Measurements from ENCODE around the gene PARD6B.

PARD6B gene, protein sequence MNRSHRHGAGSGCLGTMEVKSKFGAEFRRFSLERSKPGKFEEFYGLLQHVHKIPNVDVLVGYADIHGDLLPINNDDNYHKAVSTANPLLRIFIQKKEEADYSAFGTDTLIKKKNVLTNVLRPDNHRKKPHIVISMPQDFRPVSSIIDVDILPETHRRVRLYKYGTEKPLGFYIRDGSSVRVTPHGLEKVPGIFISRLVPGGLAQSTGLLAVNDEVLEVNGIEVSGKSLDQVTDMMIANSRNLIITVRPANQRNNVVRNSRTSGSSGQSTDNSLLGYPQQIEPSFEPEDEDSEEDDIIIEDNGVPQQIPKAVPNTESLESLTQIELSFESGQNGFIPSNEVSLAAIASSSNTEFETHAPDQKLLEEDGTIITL

DNA sequence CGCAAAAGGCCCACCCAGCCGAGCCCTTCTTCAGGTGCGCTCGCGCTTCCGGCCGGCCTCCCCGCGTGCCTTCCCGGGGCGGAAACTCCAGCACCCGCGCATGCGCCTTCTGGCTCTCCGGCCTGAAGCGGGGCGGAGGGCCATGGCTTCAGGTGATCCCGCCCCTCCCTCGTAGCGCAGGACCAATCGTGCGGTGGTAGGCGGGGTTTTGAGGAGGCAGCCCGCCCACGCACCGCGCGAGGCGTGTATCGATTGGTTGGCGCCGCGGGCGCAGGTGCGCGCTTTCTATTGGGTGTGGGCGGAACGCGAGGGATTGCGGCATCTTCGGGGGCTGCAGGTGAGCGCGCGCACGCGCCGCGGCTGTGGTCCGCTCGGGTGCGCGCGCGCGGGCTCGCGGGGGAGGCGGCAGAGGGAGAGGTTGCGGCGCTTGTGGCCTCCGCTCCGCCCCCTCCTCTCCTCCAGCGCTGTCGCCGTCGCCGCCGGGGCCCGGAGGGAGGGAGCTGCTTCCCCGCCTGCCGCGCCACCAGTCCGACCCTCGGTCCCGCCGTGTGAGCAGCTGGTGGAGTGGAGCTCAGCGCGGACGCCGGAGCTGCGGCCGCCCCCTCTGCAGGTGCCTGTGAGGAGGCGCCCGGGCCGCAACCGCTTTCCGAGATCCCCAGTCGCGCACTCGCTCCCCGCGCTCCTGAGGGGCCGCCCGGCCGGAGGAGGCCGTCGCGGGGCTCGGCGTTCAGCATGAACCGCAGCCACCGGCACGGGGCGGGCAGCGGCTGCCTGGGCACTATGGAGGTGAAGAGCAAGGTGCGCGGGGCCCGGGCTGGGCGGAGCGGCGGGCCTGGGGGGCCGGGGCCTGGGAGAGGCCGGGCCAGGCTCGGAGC, at the start of gene PARD6B:
TSS of gene PARD6B (plus strand) at position 526 of the 875 bp plus-strand sequence. CDS start at position 733, 207 bp downstream.
- Histone ChIP-seq H3K4me3 (ENCODE audit: low read length) (peak within 1 kb of the TSS; percentile 86), H3K9me3 (ENCODE audit: low read length) (no peaks in the 10 kb centered on the region), H2AFZ (ENCODE audit: low read depth, low read length) (peak within 1 kb of the TSS; percentile 88), H3K27me3 (ENCODE audit: insufficient read depth, low read length) (no peaks in the 10 kb centered on the region), H3K4me1 (ENCODE audit: insufficient read depth, low read length) (peaks cover 24% of the 10 kb centered on the region), H3K36me3 (ENCODE audit: insufficient read depth, low read length) (no peaks in the 10 kb centered on the region)

DNA sequence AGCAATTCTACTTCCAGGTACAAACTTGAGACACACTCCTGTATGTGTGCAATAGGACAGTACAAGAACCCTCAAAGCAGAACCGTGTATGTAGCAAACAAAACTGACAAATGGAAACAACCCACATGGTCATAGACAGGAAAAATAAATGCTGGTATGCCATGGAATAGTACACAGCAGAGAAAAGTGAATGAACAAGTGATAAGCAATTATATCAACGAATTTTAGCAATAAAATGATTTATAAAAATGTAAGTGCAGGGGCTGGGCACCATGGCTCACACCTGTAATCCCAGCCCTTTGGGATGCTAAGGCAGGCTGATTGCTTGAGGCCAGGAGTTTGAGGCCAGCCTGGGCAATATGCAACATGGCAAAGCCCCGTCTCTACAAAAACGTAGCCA, 49.3 kb upstream of the PARD6B start:
- Histone ChIP-seq H3K4me3 (ENCODE audit: low read length) (no peak overlapping the region), H2AFZ (ENCODE audit: low read depth, low read length) (no peak overlapping the region), H3K4me1 (ENCODE audit: insufficient read depth, low read length) (peaks cover 3% of the 10 kb centered on the region), H3K36me3 (ENCODE audit: insufficient read depth, low read length) (no peaks in the 10 kb centered on the region), H3K9me3 (ENCODE audit: low read length) (no peaks in the 10 kb centered on the region), H3K27me3 (ENCODE audit: insufficient read depth, low read length) (peaks cover 2% of the 10 kb centered on the region)

DNA sequence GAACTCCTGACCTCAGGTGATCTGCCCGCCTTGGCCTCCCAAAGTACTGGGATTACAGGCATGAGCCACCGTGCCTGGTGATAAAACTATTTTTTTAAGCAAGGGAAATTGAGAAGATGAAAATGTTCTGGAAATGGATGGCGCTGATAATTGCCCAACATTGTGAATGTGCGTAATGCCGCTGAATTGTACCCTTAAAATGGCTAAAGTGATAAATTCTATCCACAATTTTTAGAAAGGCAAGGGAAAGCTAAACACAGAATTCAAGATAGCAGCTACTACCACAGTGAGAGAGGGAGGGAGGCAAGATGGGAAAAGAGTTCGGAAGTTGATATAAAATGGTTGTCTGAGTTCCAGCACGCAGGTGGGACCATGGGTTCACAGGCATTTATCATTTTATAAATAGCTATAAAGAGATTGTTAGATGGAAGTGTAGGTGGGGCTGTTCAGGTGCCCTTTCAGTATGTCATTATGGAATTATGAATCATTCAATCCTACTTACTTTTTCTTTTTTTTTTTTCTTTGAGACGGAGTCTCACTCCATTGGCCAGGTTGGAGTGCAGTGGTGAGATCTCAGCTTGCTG, 48.3 kb upstream of the PARD6B start:
- Histone ChIP-seq H3K27me3 (ENCODE audit: insufficient read depth, low read length) (peaks cover 2% of the 10 kb centered on the region), H3K9me3 (ENCODE audit: low read length) (no peaks in the 10 kb centered on the region), H2AFZ (ENCODE audit: low read depth, low read length) (no peak overlapping the region), H3K4me1 (ENCODE audit: insufficient read depth, low read length) (peaks cover 3% of the 10 kb centered on the region), H3K4me3 (ENCODE audit: low read length) (no peak overlapping the region), H3K36me3 (ENCODE audit: insufficient read depth, low read length) (no peaks in the 10 kb centered on the region)

DNA sequence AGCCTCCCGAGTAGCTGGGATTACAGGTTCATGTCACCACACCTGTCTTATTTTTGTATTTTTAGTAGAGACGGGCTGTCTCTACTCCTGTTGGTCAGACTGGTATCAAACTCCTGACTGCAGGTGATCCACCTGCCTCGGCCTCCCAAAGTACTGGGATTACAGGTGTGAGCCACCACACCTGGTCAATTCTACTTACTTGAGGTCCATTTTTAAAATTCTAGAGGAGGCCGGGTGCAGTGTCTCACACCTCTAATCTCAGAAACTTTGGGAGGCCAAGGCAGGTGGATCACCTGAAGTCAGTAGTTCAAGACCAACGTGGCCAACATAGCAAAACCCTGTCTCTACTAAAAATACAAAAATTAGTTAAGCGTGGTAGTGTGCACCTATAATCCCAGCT, 47.8 kb upstream of the PARD6B start:
- no peaks in the 10 kb centered on the region for H3K9me3 ChIP-seq (ENCODE audit: low read length)
- H3K36me3 ChIP-seq (ENCODE audit: insufficient read depth, low read length) = no peaks in the 10 kb centered on the region
- H2AFZ ChIP-seq (ENCODE audit: low read depth, low read length) = no peak overlapping the region
- no peak overlapping the region for H3K4me3 ChIP-seq (ENCODE audit: low read length)
- H3K27me3 ChIP-seq (ENCODE audit: insufficient read depth, low read length) = peaks cover 2% of the 10 kb centered on the region
- H3K4me1 ChIP-seq (ENCODE audit: insufficient read depth, low read length) = peaks cover 3% of the 10 kb centered on the region

DNA sequence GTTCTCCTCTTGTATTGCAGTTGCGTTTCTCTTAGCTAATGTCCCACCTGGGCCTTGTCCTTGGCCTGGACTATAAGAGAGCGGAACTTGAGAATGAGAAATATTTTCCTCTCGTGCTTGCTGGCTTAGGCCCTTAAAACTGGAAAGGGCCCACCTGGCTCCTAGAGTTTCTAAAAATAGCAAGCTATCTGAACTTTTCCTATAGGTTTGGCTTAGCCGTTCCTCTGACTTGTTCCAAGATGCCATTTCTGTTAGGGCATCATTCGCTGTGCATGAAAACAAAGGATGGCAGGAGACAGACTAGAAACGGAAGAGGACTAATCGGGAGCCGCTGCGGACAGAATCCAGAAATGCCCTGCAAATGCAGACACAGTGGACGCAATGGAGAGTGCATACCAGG, 44.6 kb upstream of the PARD6B start:
- Histone ChIP-seq H3K4me1 (ENCODE audit: insufficient read depth, low read length) (peaks cover 19% of the 10 kb centered on the region), H3K4me3 (ENCODE audit: low read length) (no peak overlapping the region), H3K36me3 (ENCODE audit: insufficient read depth, low read length) (no peaks in the 10 kb centered on the region), H3K9me3 (ENCODE audit: low read length) (no peaks in the 10 kb centered on the region), H3K27me3 (ENCODE audit: insufficient read depth, low read length) (peaks cover 13% of the 10 kb centered on the region), H2AFZ (ENCODE audit: low read depth, low read length) (no peak overlapping the region)

- Histone ChIP-seq H2AFZ (ENCODE audit: low read depth, low read length) (no peak overlapping the region), H3K4me1 (ENCODE audit: insufficient read depth, low read length) (peaks cover 26% of the 10 kb centered on the region), H3K4me3 (ENCODE audit: low read length) (no peak overlapping the region), H3K9me3 (ENCODE audit: low read length) (no peaks in the 10 kb centered on the region), H3K36me3 (ENCODE audit: insufficient read depth, low read length) (no peaks in the 10 kb centered on the region), H3K27me3 (ENCODE audit: insufficient read depth, low read length) (peaks cover 13% of the 10 kb centered on the region)
Measured at GRCh38 chr20:50688256-50688975, 43.0 kb upstream of the PARD6B start.

DNA sequence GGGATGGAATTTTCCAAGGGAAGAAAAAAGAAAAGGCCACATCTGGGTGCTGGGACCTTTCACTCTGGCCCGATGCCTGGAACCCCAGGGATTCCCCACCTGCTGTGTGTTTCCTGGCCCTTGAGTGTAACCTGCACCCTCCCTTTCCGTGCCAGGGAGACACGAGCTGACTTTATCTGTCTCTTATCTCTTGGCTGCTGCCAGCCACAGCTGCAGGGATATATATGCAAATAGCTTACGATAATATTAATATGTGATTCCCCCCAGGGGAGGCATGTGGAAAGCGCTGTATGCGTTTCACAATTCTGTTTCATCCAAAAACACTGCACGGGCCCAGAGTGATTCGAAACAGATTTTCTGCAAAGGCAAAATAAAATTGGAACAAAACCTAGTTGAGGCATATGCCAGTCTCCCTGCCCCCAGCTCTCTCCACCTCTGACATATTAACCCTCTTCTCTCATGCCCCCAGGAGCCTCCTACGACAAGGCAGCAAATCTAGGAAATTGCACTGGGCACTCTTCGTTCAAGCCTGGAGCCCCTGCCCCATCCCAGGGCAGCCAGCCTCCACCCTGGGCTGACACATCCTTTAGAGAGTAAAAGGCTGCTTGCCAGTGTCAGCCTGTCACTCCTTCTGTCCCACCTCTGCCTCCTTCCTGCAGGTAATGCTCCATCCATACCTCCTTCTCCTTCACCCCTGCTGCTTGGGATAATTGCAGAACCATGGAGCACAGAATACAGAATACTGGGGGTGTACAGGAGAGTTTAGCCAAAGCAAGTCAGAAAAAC, 41.3 kb upstream of the PARD6B start:
- Histone ChIP-seq H2AFZ (ENCODE audit: low read depth, low read length) (no peak overlapping the region), H3K36me3 (ENCODE audit: insufficient read depth, low read length) (no peaks in the 10 kb centered on the region), H3K4me1 (ENCODE audit: insufficient read depth, low read length) (peaks cover 28% of the 10 kb centered on the region), H3K4me3 (ENCODE audit: low read length) (no peak overlapping the region), H3K27me3 (ENCODE audit: insufficient read depth, low read length) (peaks cover 11% of the 10 kb centered on the region), H3K9me3 (ENCODE audit: low read length) (no peaks in the 10 kb centered on the region)

DNA sequence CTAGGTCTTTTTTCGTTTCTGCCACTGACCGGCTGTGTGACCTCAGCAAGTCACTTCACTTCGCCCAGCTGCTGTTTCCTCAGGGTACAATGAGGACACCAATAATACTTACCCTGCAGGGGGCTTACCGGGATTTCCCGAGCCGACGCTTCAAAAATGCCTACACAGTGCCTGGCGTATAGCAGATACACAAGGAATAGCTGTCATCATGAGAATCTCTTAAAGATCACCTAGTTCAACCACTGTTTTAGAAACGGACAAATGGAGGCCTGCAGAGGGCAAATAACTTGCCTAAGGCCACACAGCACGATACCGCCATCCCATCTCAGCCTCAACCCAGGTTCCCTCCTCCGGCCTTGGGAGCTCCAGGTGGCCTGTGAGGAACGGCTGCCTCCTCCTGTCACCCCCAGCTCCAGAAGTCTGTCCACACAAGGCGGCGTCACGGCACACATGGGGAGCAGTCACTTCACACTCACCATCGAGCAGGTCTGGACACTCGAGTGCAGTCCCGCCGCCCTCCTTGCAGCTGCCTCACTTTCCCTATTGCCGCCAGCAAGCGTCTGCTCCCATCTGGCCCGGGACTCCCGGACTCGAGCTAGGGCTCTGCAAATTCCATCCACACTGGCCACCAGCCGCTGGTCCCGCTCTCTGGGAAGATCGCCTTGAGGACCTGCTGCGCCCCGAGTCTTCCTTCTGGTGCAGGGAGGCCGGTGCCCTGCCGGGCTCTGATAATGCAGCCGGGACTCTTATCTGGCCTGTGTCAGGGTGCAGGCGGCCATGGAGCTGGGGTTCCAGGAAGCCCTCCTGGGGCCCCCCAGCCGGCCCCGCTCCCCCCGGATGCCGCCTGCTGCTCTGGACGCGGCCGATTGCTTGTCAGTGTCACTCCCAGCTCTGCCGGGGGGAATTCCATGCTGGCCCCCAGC, 40.5 kb upstream of the PARD6B start, which contains the start of gene RIPOR3:
TSS of gene RIPOR3 (minus strand) at position 893 of the 923 bp plus-strand sequence. CDS start at position 479, 414 bp downstream.
- Histone ChIP-seq H3K36me3 (ENCODE audit: insufficient read depth, low read length) (no peaks in the 10 kb centered on the region), H3K9me3 (ENCODE audit: low read length) (no peaks in the 10 kb centered on the region), H2AFZ (ENCODE audit: low read depth, low read length) (peak within 1 kb of the TSS; percentile 76), H3K4me3 (ENCODE audit: low read length) (peak within 1 kb of the TSS; percentile 35), H3K4me1 (ENCODE audit: insufficient read depth, low read length) (peaks cover 31% of the 10 kb centered on the region), H3K27me3 (ENCODE audit: insufficient read depth, low read length) (peaks cover 11% of the 10 kb centered on the region)

DNA sequence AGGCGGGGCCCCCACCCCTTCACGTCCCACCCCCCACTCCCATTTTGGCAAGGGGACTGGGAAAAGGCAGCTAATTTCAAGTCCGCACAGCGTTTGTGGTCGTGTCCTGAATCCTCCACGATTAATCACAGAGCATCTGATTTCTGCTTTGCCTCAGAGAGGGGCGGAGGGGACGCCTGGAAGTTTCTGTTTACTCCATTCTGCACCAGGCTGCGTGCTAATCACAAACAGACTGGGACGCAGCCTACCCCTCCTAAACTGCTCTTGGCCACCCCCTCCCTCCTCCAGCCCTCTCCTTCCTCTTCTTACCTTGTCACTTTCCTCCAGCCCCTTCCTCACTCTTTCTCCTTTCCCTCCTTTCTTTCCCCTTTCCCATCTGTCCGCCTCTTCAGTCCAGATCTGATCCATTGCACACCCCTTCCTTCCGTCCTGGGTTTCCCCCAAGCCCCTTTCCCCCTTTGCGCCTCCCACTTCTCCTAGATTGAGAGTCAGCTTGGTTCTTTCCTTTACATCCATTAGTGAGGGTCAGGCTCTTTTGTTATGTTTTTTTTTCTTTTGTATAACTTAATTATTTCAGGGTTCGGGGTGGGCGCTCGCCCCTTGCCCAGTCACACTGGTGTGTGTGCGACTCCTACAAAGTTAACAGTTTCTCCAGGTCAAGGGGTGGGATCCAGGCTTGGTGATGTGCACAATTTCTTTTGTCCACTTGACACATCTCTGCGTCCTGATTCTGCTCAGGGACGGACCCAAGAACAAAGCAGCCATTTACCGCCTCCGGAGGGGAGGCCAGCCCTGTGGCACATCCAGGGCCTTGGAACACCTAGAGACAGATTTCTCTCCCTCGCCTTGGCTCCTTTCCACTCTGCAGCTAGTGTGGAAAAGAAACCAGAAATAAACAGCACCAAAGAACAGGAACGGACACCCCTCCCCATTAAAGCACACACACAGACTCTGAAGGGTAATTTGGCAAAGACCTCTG, 39.5 kb upstream of the PARD6B start:
- H3K4me3 ChIP-seq (ENCODE audit: low read length) = peak overlapping the region; percentile 35
- H2AFZ ChIP-seq (ENCODE audit: low read depth, low read length) = peak overlapping the region; percentile 76
- no peaks in the 10 kb centered on the region for H3K36me3 ChIP-seq (ENCODE audit: insufficient read depth, low read length)
- peaks cover 11% of the 10 kb centered on the region for H3K27me3 ChIP-seq (ENCODE audit: insufficient read depth, low read length)
- H3K9me3 ChIP-seq (ENCODE audit: low read length) = no peaks in the 10 kb centered on the region
- peaks cover 31% of the 10 kb centered on the region for H3K4me1 ChIP-seq (ENCODE audit: insufficient read depth, low read length)

DNA sequence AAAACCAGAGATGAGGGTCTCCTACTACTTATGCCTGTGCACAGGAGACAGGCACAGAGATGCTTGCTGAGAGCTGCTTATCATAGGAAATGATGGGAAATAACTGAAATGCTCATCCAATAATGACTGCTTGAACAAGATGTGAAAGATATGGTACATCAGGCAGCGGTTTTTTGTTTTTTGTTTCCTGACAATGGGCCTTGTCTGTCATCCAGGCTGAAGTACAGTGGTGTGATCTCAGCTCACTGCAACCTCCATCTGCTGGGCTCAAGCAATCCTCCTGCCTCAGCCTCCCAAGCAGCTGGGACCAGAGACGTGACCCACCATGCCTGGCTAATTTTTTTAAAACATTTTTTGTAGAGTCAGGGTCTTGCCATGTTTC, 38.8 kb upstream of the PARD6B start:
- peaks cover 31% of the 10 kb centered on the region for H3K4me1 ChIP-seq (ENCODE audit: insufficient read depth, low read length)
- no peaks in the 10 kb centered on the region for H3K9me3 ChIP-seq (ENCODE audit: low read length)
- peaks cover 11% of the 10 kb centered on the region for H3K27me3 ChIP-seq (ENCODE audit: insufficient read depth, low read length)
- peak overlapping the region; percentile 35 for H3K4me3 ChIP-seq (ENCODE audit: low read length)
- H3K36me3 ChIP-seq (ENCODE audit: insufficient read depth, low read length) = no peaks in the 10 kb centered on the region
- no peak overlapping the region for H2AFZ ChIP-seq (ENCODE audit: low read depth, low read length)
